GM12878 (cell line): ENCODE data around the gene SEMA3C.

Experiments
- EP300 ChIP-seq, 2 experiments: fragments of 150-350 bp in 1 of 2; IDR thresholded peaks; 2 replicates each; pipeline ENCODE4 v1.6.1; 2011 to 2012; ENCODE audit warnings: low read depth in 2 of 2, low read length in 2 of 2, borderline replicate concordance in 1 of 2, improper control_type of control experiment in 1 of 2, inconsistent platforms in 1 of 2; ENCODE audit not compliant: control insufficient read depth in 1 of 2
- MYC ChIP-seq: IDR thresholded peaks from 2 replicates; pipeline ENCODE4 v1.6.1; 2011; ENCODE audit warnings: mild to moderate bottlenecking, low read length, moderate library complexity, inconsistent platforms; ENCODE audit not compliant: insufficient read depth, insufficient replicate concordance, insufficient read length, severe bottlenecking
- NR2F1 ChIP-seq: fragments of 450-650 bp; conservative IDR thresholded peaks from 2 replicates; pipeline ENCODE4 v1.6.1; 2017; ENCODE audit warnings: mild to moderate bottlenecking
- POLR2AphosphoS5 ChIP-seq: IDR thresholded peaks from 2 replicates; pipeline ENCODE4 v1.6.1; 2011; ENCODE audit warnings: mild to moderate bottlenecking, low read length, inconsistent platforms
- RUNX3 ChIP-seq: IDR thresholded peaks from 2 replicates; pipeline ENCODE4 v1.6.1; 2012; ENCODE audit warnings: low read length, inconsistent platforms

GRCh38 chr7:80748363-80749042 lies 170.3 kb downstream of the SEMA3C start:
- TF ChIP-seq NR2F1 (no peak), MYC (no peak), POLR2AphosphoS5 (no peak), EP300 (IDR thresholded peaks at IDR 0.05; ENCODE audit: borderline replicate concordance in 1 of 2, control insufficient read depth in 1 of 2, low read depth in 2 of 2, low read length in 2 of 2) (no peak), RUNX3 (no peak)
